Gastroesophageal sphincter (tissue), 3 donors: Measurements from ENCODE around the gene SLC8A2.

ENCODE experiments used
- EP300 ChIP-seq: sonication (generic); formaldehyde crosslinking; IDR thresholded peaks from one replicate; pipeline ENCODE4 v1.6.1; 2017; ENCODE audit warnings: antibody characterized with exemption, mild to moderate bottlenecking
- POLR2A ChIP-seq, 2 donors: fragments of 450-650 bp; IDR thresholded peaks; one replicate each; pipeline ENCODE4 v1.6.1; 2017; ENCODE audit warnings: antibody characterized with exemption in 2 of 2, mild to moderate bottlenecking in 2 of 2, moderate library complexity in 1 of 2
- POLR2AphosphoS5 ChIP-seq: sonication (generic); formaldehyde crosslinking; IDR thresholded peaks from one replicate; pipeline ENCODE4 v1.6.1; 2017; ENCODE audit warnings: antibody characterized with exemption
- TF ChIP-seq, protein P1 (sequence below), 4 experiments: fragments of 200-600 bp in 2 of 4; fragments of 450-650 bp in 2 of 4; sonication (generic) in 1 of 4; IDR thresholded peaks; one replicate each; pipeline ENCODE4 v1.5.1; 2017 to 2019; ENCODE audit warnings: antibody characterized with exemption in 4 of 4, mild to moderate bottlenecking in 2 of 4, moderate library complexity in 2 of 4

DNA sequence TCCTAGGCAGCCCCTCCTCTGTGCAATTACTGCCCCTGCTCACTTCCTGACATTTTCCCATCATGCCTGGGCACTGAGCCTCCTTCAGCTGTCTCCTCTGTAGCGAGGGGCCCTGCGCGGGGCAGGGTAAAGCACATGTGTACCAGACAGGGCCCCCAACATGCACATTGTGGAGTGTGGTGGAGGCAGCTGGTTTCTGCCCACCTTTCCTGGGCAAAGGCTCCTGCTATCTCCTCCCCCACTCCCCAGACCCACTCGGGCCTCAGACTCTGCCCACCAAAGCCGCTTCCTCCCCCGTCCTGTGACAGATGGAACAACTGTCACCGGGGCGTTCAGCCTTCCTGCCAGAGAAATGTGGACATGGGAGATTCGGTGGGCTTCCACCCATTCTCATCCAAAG, 15.2 kb upstream of the SLC8A2 start:
- TF ChIP-seq POLR2AphosphoS5 (no peak), POLR2A (IDR thresholded peaks at IDR 0.05) (no peak), EP300 (no peak)
- TF ChIP-seq, protein P1, sequence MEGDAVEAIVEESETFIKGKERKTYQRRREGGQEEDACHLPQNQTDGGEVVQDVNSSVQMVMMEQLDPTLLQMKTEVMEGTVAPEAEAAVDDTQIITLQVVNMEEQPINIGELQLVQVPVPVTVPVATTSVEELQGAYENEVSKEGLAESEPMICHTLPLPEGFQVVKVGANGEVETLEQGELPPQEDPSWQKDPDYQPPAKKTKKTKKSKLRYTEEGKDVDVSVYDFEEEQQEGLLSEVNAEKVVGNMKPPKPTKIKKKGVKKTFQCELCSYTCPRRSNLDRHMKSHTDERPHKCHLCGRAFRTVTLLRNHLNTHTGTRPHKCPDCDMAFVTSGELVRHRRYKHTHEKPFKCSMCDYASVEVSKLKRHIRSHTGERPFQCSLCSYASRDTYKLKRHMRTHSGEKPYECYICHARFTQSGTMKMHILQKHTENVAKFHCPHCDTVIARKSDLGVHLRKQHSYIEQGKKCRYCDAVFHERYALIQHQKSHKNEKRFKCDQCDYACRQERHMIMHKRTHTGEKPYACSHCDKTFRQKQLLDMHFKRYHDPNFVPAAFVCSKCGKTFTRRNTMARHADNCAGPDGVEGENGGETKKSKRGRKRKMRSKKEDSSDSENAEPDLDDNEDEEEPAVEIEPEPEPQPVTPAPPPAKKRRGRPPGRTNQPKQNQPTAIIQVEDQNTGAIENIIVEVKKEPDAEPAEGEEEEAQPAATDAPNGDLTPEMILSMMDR (IDR thresholded peaks at IDR 0.05) = no peak
